Activated naive CD4-positive, alpha-beta T cell treated with anti-CD3 and anti-CD28 coated beads, Interleukin-2, amount 50 U/mL, for 72 hours (primary cell): Measurements from ENCODE around the gene EVPLL. TPM values are rescaled to one million over a fixed set of nuclear protein-coding genes. Genes with fewer than 3 reads are reported as not detected.
"Not testable (repeated sequence)": the region's sequence is repeated elsewhere in the genome, so short reads cannot be mapped to it uniquely, and the experiment has no call there.

Experiments used
- ATAC-seq, 2 donors: fragments of 150-1000 bp; cut with Tn5 transposase; 2 replicates each; pipeline ENCODE4 v1.10.0; 2021; ENCODE audit warnings: mild to moderate bottlenecking in 2 of 2, moderate library complexity in 2 of 2
- DNase-seq, 2 donors: peaks; one replicate each; pipeline ENCODE4 v3.0.0; 2021 to 2022; ENCODE audit warnings: low spot score in 2 of 2
- H3K27ac Mint-ChIP-seq, 2 donors: one replicate each; pipeline ENCODE4 v1.8.0; 2022; ENCODE audit warnings: mild to moderate bottlenecking in 2 of 2, mixed read lengths in 2 of 2
- H3K36me3 Mint-ChIP-seq, 2 donors: one replicate each; pipeline ENCODE4 v1.8.0; 2022; ENCODE audit warnings: mixed read lengths in 2 of 2
- H3K9me3 Mint-ChIP-seq, 2 donors: one replicate each; pipeline ENCODE4 v1.8.0; 2022; ENCODE audit warnings: mixed read lengths in 2 of 2
- total RNA-seq, 2 donors: library from RNA; stranded (reverse); gene quantifications; one replicate each; pipeline ENCODE4 v1.2.3, GENCODE V29; 2022

Gene EVPLL
- total RNA-seq, 2 donors from 2014 or later = 0.54 TPM; not detected in 1

GRCh38 chr17:18370761-18371160, 6.8 kb upstream of the EVPLL start:
- Mint-ChIP-seq H3K36me3 (no peaks in the 10 kb centered on the region), H3K27ac (no peak overlapping the region), H3K9me3 (no peaks in the 10 kb centered on the region)
- DNase-seq (no peak), ATAC-seq (no peak)

GRCh38 chr17:18371455-18371854, 6.1 kb upstream of the EVPLL start:
- no peak for ATAC-seq
- no peaks in the 10 kb centered on the region for H3K36me3 Mint-ChIP-seq
- H3K27ac Mint-ChIP-seq = no peak overlapping the region

GRCh38 chr17:18373181-18373580, 4.4 kb upstream of the EVPLL start:
- DNase-seq, H3K36me3 Mint-ChIP-seq, H3K9me3 Mint-ChIP-seq, H3K27ac Mint-ChIP-seq: not testable (repeated sequence)
- peak; percentile 54 to 63 for ATAC-seq

More at GRCh38 chr17:18371455-18371854, 6.1 kb upstream of the EVPLL start:
- no peak for DNase-seq
- H3K9me3 Mint-ChIP-seq = no peaks in the 10 kb centered on the region

GRCh38 chr17:18374216-18374615, 3.4 kb upstream of the EVPLL start:
- no peak for ATAC-seq

GRCh38 chr17:18378205-18378505, 577 bp downstream of the EVPLL start:
- ATAC-seq (no peak), DNase-seq (no peak)
- no peak overlapping the region for H3K27ac Mint-ChIP-seq
- no peaks in the 10 kb centered on the region for H3K9me3 Mint-ChIP-seq
- no peaks in the 10 kb centered on the region for H3K36me3 Mint-ChIP-seq

More at GRCh38 chr17:18374216-18374615, 3.4 kb upstream of the EVPLL start:
- Mint-ChIP-seq H3K36me3 (no peaks in the 10 kb centered on the region), H3K27ac (no peak overlapping the region), H3K9me3 (no peaks in the 10 kb centered on the region)
- DNase-seq = no peak

- not testable (repeated sequence) for H3K36me3 Mint-ChIP-seq, H3K9me3 Mint-ChIP-seq, ATAC-seq
- DNase-seq = peak in 1 of 2 donors; percentile 9
- peak overlapping the region in 1 of 2 donors; percentile 44 for H3K27ac Mint-ChIP-seq
Observed at GRCh38 chr17:18378614-18379013, 1.0 kb downstream of the EVPLL start.

GRCh38 chr17:18379246-18380146, 1.9 kb downstream of the EVPLL start:
- no peak for ATAC-seq
- Mint-ChIP-seq H3K36me3 (no peaks in the 10 kb centered on the region), H3K27ac (no peak overlapping the region), H3K9me3 (no peaks in the 10 kb centered on the region)
- DNase-seq = peak in 1 of 2 donors; percentile 34

GRCh38 chr17:18380471-18381157, 3.0 kb downstream of the EVPLL start:
- ATAC-seq (no peak), DNase-seq (peak in 1 of 2 donors; percentile 47)
- Mint-ChIP-seq H3K36me3 (no peaks in the 10 kb centered on the region), H3K9me3 (no peaks in the 10 kb centered on the region), H3K27ac (no peak overlapping the region)

- no peaks in the 10 kb centered on the region for H3K9me3 Mint-ChIP-seq
- H3K27ac Mint-ChIP-seq = no peak overlapping the region
Observed at GRCh38 chr17:18381158-18381952, 3.8 kb downstream of the EVPLL start.

GRCh38 chr17:18381953-18382245, 4.3 kb downstream of the EVPLL start:
- H3K27ac Mint-ChIP-seq = no peak overlapping the region

More at GRCh38 chr17:18381158-18381952, 3.8 kb downstream of the EVPLL start:
- peak in 1 of 2 donors; percentile 34 for DNase-seq
- no peak for ATAC-seq
- H3K36me3 Mint-ChIP-seq = no peaks in the 10 kb centered on the region

GRCh38 chr17:18382441-18383078, 5.0 kb downstream of the EVPLL start:
- ATAC-seq = no peak
- no peak for DNase-seq
- Mint-ChIP-seq H3K27ac (no peak overlapping the region), H3K9me3 (no peaks in the 10 kb centered on the region), H3K36me3 (no peaks in the 10 kb centered on the region)

More at GRCh38 chr17:18381953-18382245, 4.3 kb downstream of the EVPLL start:
- Mint-ChIP-seq H3K9me3 (no peaks in the 10 kb centered on the region), H3K36me3 (no peaks in the 10 kb centered on the region)
- DNase-seq (no peak), ATAC-seq (no peak)

- DNase-seq (peak in 1 of 2 donors; percentile 50), ATAC-seq (peak; percentile 45 to 64)
- not testable (repeated sequence) for H3K27ac Mint-ChIP-seq, H3K9me3 Mint-ChIP-seq, H3K36me3 Mint-ChIP-seq
Observed at GRCh38 chr17:18383079-18383481, 5.5 kb downstream of the EVPLL start.

GRCh38 chr17:18384271-18384670, 6.7 kb downstream of the EVPLL start:
- DNase-seq, ATAC-seq, H3K27ac Mint-ChIP-seq, H3K36me3 Mint-ChIP-seq, H3K9me3 Mint-ChIP-seq: not testable (repeated sequence)

GRCh38 chr17:18387583-18387982, 10.0 kb downstream of the EVPLL start:
- H3K27ac Mint-ChIP-seq, DNase-seq, H3K9me3 Mint-ChIP-seq, H3K36me3 Mint-ChIP-seq, ATAC-seq: not testable (repeated sequence)

GRCh38 chr17:18388266-18388665, 10.7 kb downstream of the EVPLL start:
- not testable (repeated sequence) for H3K36me3 Mint-ChIP-seq, H3K9me3 Mint-ChIP-seq, H3K27ac Mint-ChIP-seq, ATAC-seq, DNase-seq

- not testable (repeated sequence) for H3K36me3 Mint-ChIP-seq, H3K9me3 Mint-ChIP-seq, DNase-seq, H3K27ac Mint-ChIP-seq
- peak in 1 of 2 donors; percentile 62 for ATAC-seq
Observed at GRCh38 chr17:18388728-18389127, 11.2 kb downstream of the EVPLL start.
